GM12875 (cell line): ENCODE results near the gene UBA3.

ENCODE experiments used
- H3K4me3 ChIP-seq: one replicate; pipeline ENCODE4 v1.5.1; 2011; ENCODE audit warnings: low read depth, low read length, control low read depth
- CTCF ChIP-seq: IDR thresholded peaks from 2 replicates; pipeline ENCODE4 v1.5.1; 2011; ENCODE audit warnings: low read depth, mild to moderate bottlenecking, control low read depth, inconsistent platforms, low read length, moderate library complexity, borderline replicate concordance; ENCODE audit not compliant: insufficient read depth

UBA3 gene

GRCh38 chr3:69080233-69080920, at the start of gene UBA3:
Gene UBA3 (minus strand): TSS chr3:69080365. CDS start chr3:69080353, 12 bp downstream.
- peak within 1 kb of the TSS; percentile 83 for H3K4me3 ChIP-seq
- no peak for TF ChIP-seq CTCF

DNA sequence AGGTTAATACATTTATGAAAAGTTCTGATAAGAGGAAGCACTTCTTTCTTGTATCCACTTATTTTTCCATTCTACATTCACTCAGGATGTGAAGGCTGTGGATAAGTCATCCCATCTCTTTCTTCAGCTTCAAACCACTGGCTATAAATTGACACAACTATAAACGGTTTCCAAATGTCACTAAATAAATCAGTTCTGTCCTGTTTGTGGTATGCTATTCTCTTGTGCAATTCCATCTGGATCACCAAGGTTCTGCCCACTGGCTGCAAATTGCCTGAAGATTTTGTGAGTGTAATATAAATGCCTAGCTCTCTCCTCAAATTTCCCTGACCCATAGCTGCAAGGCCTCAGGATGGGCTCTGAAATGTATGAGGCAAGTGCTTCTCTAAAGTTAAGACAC, 49.4 kb upstream of the UBA3 start:
- TF ChIP-seq CTCF, result no peak
- H3K4me3 ChIP-seq, result no peak overlapping the region

DNA sequence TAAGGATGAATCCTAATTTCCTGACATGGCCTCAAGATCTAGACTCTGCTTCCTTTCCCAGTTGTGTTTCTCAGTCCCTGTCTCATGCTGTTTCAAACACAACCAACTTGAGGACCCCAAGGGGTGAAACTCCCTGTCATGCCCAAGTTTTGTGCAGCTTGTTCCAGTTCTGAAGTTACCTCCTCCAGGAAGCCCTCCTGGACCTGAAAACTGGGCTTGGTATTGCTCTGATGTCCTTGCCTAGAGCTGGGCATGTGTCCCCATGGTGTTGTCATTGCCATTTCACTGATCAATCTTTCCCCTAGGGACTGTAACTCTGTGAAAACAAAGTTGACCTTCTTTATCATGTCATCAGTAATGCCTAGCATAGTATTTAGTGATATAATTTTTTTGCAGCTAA, 48.3 kb upstream of the UBA3 start:
- H3K4me3 ChIP-seq, result no peak overlapping the region
- no peak for TF ChIP-seq CTCF

DNA sequence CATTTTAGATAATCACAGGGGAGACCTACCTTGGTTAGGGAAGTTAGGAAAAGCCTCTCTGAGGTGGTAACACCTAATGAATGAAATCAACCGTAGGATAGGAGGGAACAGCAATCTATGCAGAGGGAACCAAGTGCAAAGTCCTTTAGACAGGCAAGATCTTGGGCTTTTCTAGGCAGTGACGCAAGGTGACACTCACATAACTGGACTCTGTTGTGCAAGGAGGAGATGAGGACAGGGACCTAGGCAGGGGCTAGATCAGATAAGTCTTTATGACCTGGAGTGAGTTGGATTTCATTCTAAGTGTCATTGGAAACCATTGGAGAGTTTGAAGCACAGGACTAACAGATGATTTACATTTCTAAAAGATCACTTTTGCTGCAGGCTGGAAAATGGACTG, 46.8 kb upstream of the UBA3 start:
- no peak overlapping the region for H3K4me3 ChIP-seq
- TF ChIP-seq CTCF, result no peak

DNA sequence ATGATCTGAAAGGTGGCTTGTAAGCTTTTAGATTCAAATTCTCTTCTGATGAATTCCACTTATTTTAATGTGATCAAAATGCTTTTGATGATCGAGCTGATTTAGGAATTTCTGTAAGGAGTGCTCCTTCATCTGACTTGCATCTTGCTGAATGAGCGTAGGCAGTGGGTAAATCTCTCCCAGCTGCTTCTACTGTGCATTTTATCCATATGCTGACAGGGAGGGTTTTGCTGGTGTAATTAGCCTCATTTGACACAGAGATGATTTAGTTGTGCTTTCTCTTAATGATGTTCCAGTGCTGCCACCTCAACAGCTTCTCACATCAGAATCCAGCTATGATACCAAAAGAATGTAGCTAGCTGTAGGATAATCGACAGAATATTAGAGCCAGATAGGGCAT, 46.1 kb upstream of the UBA3 start:
- no peak for TF ChIP-seq CTCF
- H3K4me3 ChIP-seq, result no peak overlapping the region

- TF ChIP-seq CTCF, result no peak
- no peak within 1 kb of the TSS for H3K4me3 ChIP-seq
Measured at GRCh38 chr3:69122403-69122802, 42.2 kb upstream of the UBA3 start, which contains the start of gene LMOD3. Gene LMOD3 (minus strand): TSS chr3:69122595. CDS start chr3:69122386, 209 bp downstream.

DNA sequence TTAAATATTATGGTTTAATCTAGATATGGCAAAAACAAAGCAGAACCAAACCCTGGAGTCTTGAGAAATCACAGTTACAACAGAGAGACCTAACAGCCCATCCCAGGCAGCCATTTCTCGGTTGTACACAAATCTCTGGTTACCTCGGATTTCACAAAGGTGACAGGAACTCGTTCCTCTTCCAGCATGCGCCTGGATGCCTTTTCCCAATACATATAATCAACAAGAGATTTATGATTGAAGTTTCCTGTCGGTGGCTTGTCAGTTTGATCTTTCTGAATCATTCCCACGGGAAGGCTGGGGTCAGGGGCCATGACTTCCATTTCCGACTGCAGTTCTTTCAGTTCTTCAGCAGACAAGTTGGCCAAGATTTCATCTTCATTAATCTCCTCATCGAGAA, 41.8 kb upstream of the UBA3 start:
- no peak overlapping the region for H3K4me3 ChIP-seq
- TF ChIP-seq CTCF, result no peak
